ENCODE measurements around the gene INPP5B.

DNA sequence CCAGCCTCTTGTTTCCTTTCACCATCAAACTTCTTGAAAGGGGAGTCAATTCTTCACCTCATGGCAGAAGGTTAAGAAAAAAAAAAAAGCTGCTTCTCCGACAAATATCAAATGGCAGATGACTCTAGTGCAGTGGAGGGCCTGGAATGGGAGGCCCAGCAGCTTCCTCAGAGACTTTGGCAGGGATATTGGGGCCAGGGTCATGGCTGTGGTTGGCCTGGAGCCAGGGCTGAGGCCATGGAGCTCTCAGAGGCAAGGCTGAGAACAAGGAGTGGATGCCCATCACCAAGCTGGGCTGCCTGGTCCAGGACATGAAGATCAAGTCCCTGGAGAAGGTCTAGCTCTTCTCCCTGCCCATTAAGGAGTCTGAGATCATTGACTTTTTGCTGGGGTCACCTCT, 106.1 kb downstream of the INPP5B start:
- TF ChIP-seq EZH2 (IDR thresholded peaks at IDR 0.05; ENCODE audit: insufficient read depth, poor library complexity, severe bottlenecking) = no peak
- no peak for TF ChIP-seq EZH2phosphoT487 (IDR thresholded peaks at IDR 0.05; ENCODE audit: insufficient read depth, low read depth)

Measured in GM23248 (cell line).